ENCODE measurements around the gene EFEMP1. TPM values are rescaled to one million over a fixed set of nuclear protein-coding genes. Genes with fewer than 3 reads are reported as not detected.

The EFEMP1 gene
- total RNA-seq, 1 donor = 0.27 TPM

DNA sequence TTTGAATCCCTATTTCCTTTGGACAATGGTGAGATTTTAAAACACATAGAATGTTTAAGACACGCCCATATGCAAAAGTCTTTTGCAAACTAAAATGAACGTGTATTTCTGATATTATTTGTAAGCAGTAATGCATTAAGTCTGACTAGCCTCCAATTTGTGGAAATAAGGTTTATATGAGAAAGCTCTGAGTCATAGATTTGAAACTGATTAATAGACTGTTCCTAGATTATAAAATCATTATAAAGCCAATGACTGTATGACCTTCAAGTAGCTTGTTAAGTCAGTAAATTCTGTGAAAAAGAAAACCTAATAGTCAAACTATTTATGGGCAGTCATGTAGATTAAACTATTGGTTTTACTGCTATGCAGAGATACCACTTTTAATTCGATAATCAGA lies 12.8 kb upstream of the EFEMP1 start:
- no peak for DNase-seq (ENCODE audit: low read depth in 2 of 3, low spot score in 2 of 3)

DNA sequence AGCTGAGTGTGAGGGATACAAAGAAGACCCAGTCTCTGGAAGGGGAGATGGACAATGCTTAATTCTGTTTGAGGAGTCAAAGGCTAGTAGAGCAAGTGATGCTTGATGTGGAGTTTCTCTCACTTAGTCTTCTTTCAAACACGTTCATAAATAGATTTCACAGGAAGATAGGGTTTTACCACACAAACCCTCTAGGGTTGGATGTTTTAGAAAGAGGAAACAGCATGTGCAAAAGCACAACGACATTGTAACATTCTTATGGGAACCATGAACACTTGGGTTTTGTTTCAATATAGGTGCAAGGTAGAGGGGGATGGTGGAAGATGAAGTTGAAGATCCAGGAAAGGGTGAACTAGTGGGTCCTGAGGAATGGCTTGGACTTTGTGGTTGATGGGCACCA lies 10.8 kb upstream of the EFEMP1 start:
- DNase-seq (ENCODE audit: low read depth in 2 of 3, low spot score in 2 of 3) = no peak

DNA sequence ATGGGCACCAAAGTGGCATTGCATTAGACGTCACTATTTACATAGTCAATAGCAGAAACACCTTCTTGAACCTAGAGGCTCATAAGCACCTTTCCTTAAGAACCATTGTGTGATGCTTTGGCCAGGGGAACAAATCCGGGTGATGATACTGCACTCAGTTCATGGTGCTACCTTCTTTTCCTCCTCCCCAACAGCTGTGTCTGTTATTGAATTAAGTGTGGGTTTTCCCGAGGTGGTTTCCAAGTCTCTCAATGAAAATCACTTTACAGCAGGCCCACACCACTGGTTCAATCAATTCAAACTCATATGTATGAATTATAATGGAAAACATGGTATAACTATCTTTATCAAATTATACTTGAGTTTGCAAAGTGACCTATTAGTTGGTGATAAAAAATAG lies 9.3 kb upstream of the EFEMP1 start:
- DNase-seq (ENCODE audit: low read depth in 2 of 3, low spot score in 2 of 3) = no peak

DNA sequence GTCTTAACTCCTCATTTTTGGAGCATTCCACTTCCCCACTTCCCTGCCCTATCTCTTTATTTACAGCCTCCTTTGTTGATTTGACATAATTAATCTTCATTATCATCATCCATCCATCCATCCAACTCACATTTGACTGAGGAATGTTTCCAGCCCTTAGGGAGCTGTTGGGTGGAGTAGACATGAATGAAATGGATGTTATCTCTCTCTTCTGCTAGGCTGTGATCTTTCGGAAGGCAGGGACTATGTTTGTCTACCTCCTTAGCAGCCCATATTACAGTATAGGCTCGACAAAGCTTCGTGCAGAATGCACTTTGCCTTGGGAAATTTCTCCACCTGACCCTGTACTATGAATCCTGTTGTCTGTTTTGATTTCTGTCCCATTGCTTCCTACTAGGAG lies 7.7 kb upstream of the EFEMP1 start:
- DNase-seq (ENCODE audit: low read depth in 2 of 3, low spot score in 2 of 3) = no peak

DNA sequence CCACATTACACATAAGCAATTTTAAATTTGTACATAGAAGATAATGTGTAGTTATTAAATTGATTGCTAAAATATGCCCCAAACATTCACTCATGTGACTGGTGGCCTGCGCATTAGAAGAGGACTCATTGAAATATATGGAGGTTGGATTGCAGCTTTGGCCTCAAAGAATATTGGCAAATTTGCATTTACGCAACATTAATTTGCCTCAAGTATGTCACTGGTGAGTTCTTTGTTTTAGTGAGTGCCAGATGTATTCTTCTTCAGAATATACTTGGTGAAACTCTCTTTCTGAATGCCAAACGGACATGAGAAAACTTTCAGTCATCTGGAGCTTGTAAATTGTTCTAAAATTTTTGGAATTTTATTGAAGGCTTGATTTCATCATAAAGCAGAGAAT lies 5.9 kb upstream of the EFEMP1 start:
- no peak for DNase-seq (ENCODE audit: low read depth in 2 of 3, low spot score in 2 of 3)

DNA sequence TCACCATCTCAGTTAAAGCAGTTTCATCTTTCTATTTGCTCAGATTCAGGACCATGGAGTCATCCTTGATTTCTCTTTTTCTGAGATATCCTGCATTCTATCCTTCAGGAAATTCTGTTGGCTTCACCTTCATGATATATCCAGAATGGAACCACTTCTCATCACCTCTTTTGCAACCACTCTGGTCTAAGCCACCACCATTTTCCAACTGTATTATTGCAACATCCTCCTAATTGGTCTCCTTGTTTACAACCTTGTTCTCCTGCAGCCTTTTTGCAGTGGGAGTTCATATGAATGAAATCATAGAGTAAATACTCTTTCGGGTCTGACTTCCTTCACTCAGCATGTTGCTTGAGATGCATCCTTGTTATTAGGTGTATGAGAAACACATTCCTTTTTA lies 3.4 kb upstream of the EFEMP1 start:
- no peak for DNase-seq (ENCODE audit: low read depth in 2 of 3, low spot score in 2 of 3)

DNA sequence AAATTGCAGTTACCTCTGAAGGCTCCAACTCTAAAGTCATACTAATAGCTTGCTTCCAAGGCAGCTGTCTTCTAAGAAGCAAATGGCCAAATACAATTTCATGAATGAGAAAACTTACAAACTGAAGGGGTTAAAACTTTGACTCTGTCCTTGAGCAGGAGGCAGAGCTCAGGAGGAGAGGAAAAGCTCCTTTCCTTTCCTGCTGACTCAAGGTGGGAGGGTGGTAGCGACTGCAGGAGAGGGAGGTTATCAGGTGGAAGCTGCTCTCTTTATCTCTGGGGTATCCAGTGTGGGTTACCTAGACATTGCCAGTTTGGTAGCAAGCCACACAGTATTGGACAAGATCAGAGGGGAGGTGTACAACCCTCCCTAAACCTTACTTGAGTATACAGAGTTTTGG lies 2.7 kb upstream of the EFEMP1 start:
- DNase-seq (ENCODE audit: low read depth in 2 of 3, low spot score in 2 of 3) = no peak

DNA sequence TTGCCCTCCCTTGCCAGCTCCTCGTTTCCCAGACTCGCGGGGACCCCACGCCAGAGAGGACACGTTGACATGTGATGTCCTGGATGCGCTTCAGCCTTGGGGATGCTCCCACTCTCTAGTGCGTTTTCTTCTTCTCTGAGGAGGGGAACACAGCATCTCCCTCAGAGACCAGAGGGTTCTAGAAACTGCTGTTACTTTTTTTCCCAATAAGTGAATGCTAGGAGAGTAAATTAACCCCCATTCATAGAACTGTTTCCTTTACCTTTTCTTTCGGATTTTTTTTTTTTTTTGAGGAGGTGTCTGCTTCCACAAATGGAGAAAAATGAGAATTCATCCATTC lies 370 bp upstream of the EFEMP1 start:
- DNase-seq (ENCODE audit: low read depth in 2 of 3, low spot score in 2 of 3) = no peak

DNA sequence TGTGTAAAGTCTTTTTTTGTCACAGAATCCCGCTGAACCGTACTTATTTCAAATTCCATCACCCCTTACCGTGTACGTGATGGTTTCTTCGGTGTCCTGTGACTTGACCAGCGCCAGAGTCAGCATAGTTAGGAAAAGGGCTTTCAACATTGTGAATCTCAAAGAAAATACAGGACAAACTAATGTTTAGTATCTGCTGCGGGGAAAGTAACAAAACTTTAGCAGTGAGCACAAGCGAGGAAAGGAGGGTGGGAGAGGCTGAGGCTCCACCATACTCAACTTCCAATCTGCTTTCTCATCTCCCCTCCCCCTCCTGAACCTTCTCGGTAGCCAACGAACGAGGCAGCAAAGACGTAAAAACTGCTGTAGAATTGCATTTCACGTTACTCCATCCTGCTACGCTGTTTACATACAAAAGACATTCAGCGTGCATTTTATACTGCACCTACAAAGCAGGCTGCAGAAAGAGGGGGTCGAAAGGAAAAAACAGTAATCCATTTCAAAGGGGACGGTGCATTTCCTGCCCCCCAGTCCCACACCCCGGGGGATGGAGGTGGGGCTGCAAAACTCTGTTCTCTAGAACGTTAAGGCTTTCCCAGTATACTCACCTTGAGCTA lies 1.2 kb downstream of the EFEMP1 start:
- no peak for DNase-seq (ENCODE audit: low read depth in 2 of 3, low spot score in 2 of 3)

DNA sequence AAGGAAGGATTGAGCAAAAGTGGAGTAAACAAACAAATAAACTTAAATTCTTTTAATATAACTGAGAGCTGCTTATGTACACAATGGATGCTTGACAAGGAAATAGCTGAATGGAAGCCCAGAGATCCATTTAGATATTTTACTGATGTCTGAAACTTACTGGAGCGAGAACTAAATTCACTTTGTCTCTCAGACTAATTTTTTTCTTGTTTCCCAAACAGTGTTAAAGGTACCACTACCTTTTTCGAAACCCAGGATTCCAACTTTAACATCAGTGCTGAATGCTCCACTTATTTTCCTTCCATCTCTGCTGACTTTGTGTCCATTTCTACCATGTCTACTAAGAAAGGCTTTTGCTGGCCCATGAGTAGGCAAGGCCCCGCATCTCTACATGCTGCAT lies 4.0 kb downstream of the EFEMP1 start:
- DNase-seq (ENCODE audit: low read depth in 2 of 3, low spot score in 2 of 3) = no peak

DNA sequence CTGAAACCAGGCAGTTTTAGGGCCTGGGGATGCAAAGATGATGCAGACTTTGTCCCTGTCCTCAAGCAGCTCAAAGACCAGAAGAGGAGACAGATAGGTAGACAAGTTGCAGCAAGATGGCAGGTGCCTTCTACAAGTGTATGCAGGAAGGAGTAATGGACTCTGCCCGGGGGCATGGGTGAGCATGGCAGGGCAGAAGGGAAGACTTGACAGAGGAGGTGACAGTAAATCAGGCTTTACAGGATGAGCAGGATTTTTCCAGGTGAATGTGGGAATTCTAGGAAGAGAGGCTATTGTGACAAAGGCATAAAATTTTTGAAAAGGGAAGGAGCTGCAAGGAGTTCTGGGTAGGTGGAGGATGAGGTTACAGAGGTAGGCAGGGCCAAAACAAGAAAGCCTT lies 4.7 kb downstream of the EFEMP1 start:
- DNase-seq (ENCODE audit: low read depth in 2 of 3, low spot score in 2 of 3) = no peak

DNA sequence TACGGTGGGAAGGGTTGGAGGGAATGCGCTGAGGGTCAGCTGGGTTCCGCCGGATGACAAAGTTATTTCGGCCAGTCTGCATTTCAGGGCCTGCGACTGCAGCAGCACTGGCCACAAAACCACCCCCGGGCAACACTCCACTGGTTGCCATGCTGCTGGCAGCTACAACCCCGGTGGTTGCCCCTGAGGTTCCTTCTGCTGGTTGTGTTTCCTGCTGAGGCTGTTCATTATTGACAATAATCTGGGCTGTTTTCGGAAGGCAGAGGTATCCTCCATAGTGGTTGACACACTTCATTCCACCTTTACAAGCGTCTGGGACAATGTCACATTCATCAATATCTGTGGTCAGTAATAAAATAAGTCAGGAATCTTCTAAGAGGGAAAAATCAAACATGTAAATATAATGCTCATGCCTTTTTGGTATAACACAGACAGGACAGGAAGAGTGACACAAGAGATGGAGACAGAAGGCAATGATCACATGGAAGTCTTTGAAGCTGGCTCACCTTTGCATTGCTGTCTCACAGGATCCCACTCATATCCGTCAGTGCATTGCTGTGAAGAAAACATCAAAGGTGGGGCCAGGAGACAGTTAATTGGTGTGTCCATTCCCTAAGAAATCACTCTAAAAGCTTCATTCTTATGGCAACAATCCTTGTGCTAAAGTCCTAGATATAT lies 5.7 kb downstream of the EFEMP1 start:
- DNase-seq (ENCODE audit: low read depth in 2 of 3, low spot score in 2 of 3) = no peak

DNA sequence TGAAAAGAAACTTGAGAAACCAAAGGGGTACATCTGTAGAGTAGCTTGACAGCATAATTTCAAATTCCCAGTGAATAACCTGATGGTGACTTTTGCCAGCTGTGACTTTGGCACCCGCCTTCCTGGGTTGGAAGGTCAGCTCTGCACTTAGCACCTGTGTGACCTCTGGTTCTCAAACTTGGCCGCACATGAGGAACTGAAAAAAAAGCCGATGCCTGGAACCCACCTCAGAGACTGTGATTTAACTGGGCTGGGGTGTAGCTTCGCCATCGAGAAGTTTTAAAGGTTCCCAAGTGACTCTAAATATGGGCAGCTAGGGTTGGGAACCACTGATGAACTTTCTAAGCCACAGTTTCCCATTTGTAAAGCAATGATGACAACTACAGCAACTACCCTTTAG lies 6.5 kb downstream of the EFEMP1 start:
- DNase-seq (ENCODE audit: low read depth in 2 of 3, low spot score in 2 of 3) = no peak

DNA sequence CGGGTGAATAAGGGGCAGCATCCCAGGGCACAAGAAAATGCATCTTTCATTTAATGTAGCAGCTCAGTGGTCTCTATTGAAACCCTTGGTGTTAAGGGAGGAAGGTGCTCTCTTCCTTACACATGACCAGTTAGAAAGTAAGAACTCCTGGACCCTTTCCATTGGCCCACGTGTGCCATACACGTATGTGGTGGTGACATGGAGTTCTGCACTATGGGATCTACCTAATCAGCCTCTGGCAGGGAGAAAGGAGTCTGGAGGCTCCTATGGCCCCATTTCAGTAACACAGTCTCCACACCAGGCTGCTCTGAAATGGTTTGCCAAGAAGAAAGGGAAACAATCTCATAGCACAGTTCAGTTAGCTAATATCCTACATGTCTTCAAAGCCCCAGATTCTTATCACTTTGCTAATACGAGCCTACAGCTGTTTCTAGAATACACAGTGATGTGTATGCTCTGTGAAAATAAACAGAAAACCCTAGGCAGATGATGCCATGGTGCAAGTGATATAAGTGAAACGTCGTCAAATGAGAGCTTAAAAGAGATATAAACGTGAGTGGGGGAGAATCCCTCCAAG lies 7.0 kb downstream of the EFEMP1 start:
- DNase-seq (ENCODE audit: low read depth in 2 of 3, low spot score in 2 of 3) = no peak

DNA sequence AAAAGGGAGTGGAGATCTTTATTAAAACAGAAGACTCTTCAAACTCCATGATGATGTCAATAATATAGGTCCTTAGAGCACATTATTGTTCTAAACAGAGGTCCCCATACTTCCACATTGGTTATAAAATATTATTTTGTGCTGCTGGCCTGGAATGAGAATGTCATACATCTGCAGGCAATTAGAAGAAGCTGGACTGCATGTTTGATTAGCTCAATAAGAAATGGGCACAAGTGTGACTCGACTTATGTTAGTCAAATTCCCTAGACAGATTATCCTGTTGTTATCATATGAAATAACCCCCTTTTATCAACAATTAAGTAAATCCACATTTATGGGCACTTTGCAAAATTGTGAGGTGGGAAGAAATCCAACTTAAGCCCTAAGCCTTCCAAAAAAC lies 8.8 kb downstream of the EFEMP1 start:
- no peak for DNase-seq (ENCODE audit: low read depth in 2 of 3, low spot score in 2 of 3)

DNA sequence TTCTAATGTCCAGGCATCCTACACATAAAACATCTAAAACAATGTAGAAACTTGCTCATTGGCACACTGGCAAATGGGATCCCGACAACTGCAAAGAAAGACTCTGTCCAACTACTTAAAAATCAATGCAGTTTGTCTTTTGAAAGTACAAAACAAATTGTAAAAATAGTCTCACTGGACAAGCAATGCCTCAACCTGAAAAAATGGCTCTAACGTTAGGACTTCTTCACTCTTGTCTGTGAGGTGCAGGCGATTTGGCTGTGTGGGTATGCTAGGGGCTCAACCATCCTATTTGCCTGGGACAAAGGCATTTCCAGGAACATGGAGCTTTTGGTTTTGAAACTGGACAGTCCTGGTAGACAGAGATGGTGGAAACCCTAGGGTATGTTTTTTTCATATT lies 10.7 kb downstream of the EFEMP1 start:
- DNase-seq (ENCODE audit: low read depth in 2 of 3, low spot score in 2 of 3) = no peak

DNA sequence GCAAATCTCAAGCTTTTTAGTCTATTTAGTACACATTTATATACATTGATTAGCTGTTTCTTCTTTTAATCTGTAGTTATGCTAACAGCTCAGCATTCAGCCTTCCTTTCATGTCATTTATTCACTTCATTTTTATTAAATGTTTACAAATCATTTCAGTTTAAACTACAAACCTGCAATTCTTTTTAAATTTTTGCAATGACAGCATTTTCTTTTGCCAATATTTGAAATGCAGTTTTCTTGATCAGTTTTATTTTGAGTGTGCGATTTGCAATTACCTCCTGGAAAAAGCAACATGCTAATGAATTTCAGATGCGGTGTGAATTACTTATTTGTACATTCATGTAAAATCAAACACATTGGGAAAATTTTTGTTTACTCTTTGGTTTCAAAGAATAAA lies 13.5 kb downstream of the EFEMP1 start:
- no peak for DNase-seq (ENCODE audit: low read depth in 2 of 3, low spot score in 2 of 3)

DNA sequence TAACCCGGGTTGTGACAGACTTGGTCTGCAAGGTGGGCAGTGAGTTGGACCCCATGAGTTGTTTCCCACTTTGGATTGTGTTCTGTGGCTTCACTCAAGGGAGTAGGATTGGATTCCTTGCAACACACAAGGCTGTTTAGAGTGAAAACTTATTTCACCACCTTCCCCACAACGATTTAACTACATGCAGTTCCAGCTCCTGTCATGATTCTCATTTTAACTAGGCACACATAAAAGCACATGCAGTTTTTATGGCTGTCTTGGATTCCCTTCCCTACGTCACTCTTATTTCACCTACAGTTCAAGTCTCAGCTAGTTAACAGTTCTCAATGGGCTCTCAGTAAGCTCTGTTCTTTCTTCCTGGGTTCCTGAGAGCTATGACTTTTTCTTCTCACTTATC lies 15.9 kb downstream of the EFEMP1 start:
- DNase-seq (ENCODE audit: low read depth in 2 of 3, low spot score in 2 of 3) = no peak

DNA sequence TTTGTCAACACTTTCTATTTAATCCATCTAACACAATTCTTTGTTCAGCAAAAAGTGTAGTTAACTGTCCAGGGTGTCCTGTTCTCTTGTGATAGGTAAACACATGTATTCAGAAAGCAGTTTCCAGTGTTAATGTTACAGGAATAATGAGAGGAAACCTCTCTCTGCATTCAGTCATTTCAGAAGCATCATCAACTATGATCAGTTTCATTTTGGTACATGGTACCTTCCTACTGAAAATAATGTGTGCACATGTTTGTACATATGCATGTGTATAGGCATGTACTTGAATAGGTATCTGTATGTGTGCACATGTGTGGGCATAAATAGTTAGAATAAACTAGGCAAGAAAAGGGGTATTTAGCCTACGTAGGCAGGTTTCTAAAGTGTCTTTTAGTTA lies 16.6 kb downstream of the EFEMP1 start:
- DNase-seq (ENCODE audit: low read depth in 2 of 3, low spot score in 2 of 3) = no peak

DNA sequence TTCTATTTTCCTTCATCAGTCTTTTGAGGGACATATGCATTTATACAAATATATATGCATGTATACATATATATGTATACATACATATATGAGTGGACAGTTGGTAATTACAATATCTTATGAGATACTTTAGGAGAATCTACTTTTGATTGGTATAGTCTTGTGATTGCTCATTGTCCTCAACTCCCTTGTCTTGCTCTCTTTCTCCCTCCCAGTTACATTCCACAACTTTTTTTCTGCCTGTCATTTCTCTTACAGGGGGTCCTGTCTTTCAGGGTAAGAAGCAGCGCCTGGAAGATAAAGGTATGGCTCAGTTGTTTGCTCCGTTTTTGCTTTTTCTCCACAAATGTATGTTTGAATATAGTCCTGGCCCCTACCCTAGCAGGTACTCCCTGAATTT lies 19.9 kb downstream of the EFEMP1 start:
- DNase-seq (ENCODE audit: low read depth in 2 of 3, low spot score in 2 of 3) = no peak

DNA sequence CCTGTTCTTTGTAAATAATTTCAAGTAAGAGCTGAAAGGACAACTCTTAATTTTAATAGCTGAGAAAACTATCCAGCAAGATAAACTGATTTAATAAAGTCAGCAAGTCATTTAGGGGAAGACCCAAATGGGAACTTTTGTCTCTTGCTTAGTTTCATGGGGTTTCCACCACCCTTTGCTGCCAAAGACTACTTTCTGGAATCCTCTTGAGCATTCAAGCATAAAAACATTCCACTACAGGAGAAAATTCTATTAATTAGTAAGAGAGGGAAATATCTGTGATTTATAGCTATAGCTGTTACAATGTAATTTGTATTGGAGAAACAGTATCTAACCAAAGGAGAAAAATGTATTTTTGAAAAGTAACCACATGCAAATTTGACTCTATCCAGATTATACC lies 20.6 kb downstream of the EFEMP1 start:
- DNase-seq (ENCODE audit: low read depth in 2 of 3, low spot score in 2 of 3) = no peak

DNA sequence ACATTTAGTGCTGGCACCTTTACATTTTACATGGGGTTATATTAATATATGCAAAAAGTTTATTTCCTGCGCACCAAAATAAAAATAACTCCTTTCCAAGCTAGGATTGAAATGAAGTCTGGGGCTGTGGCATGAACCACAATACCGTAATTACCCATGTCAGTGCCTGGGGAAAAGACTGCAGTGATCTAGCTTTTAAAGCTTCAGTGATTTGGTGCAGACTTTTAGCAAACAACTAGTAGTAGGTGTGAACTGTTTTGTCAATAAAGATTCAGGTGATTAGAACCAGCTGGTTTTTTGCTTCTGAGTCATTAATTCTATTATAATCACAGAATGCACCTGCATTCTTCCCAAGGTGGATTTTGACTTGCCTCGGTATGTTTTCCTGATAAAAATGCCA lies 21.2 kb downstream of the EFEMP1 start:
- DNase-seq (ENCODE audit: low read depth in 2 of 3, low spot score in 2 of 3) = no peak

DNA sequence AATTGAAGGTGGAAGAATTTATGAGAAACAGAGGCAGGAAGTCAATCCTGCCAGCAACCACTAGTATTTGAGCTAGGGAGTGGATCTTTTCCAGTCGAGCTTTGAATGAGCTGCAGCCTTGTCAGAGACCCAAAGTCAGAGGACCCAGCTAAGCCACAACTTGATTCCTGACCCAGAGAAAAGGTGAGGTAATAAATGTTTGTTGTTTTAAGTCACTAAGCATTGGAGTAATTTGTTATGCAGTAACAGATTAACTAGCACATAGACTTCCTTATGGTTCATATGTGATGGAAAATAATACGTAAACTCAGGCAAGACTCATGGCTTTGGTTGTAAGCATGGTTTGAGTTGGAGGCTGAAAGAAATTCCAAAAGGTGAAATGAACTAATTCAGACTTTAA lies 21.6 kb downstream of the EFEMP1 start:
- no peak for DNase-seq (ENCODE audit: low read depth in 2 of 3, low spot score in 2 of 3)

All from hematopoietic multipotent progenitor cell (in vitro differentiated cells).